PC-3 (cell line): ENCODE results near the gene SELENOT.

ENCODE experiments used
- EZH2 ChIP-seq: fragments of 300-600 bp; sonication (generic); IDR thresholded peaks from one replicate; pipeline ENCODE4 v1.6.1; 2017; ENCODE audit warnings: antibody characterized with exemption, mild to moderate bottlenecking, low read length; ENCODE audit not compliant: unreplicated experiment
- TF ChIP-seq, protein P1 (sequence below): fragments of 300-600 bp; sonication (generic); conservative IDR thresholded peaks from 2 replicates; pipeline ENCODE4 v1.5.1; 2017; ENCODE audit warnings: antibody characterized with exemption, low read depth, mild to moderate bottlenecking, low read length

DNA sequence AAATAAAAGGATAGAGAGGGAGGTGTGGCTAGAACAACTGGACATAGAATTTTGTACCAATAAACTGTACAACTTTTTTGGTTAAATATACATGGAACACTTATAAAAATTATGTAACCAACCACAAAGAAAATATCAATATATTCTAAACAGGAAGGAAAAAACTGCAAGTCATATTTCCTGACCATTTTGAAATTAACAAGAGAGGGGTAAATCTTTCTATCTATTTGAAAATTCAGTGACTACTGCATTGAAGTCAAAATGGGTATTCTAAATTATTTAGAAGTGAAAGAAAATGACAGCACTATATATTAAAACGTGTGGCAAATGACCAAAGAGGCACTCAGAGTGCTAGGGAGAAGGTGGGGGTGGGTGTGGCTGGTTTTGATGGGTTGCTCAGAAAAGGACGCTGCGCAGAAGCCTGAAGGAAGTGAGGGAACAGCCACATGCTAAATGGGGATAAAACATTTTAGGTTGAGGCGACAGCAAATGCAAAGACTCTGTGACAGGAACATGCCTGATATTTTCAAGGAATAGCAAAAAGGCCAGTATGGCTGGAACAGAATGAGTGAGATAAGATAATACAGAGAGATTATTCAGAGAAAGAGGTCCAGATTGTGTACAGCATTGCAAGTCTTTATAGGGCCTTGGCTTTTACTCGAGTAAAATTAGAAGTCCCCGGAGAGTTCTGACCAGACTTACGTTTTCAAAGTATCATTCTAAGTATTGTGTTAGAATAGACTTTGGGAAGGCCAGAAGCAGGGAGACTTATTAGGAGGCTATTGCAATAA, 59.5 kb downstream of the SELENOT start:
- TF ChIP-seq, protein P1, sequence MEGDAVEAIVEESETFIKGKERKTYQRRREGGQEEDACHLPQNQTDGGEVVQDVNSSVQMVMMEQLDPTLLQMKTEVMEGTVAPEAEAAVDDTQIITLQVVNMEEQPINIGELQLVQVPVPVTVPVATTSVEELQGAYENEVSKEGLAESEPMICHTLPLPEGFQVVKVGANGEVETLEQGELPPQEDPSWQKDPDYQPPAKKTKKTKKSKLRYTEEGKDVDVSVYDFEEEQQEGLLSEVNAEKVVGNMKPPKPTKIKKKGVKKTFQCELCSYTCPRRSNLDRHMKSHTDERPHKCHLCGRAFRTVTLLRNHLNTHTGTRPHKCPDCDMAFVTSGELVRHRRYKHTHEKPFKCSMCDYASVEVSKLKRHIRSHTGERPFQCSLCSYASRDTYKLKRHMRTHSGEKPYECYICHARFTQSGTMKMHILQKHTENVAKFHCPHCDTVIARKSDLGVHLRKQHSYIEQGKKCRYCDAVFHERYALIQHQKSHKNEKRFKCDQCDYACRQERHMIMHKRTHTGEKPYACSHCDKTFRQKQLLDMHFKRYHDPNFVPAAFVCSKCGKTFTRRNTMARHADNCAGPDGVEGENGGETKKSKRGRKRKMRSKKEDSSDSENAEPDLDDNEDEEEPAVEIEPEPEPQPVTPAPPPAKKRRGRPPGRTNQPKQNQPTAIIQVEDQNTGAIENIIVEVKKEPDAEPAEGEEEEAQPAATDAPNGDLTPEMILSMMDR = no peak
- no peak for TF ChIP-seq EZH2
